HepG2 (cell line): Measurements from ENCODE around the gene PTGS2. TPM values are rescaled to one million over a fixed set of nuclear protein-coding genes. Genes with fewer than 3 reads are reported as not detected.
"Not testable (repeated sequence)": the region's sequence is repeated elsewhere in the genome, so short reads cannot be mapped to it uniquely, and the experiment has no call there.

Experiments used
- ATAC-seq: fragments of 200-7000 bp; cut with Tn5 transposase; 3 replicates; pipeline ENCODE4 v1.9.1; 2020; ENCODE audit warnings: mild to moderate bottlenecking, moderate library complexity
- BruUV-seq: library from RNA; stranded (reverse); fragments of 400-500 nt; replicated peaks from 2 replicates; lab custom pipeline; 2021; lab: Mats Ljungman, UMichigan
- CTCF ChIA-PET: fragments of 300-600 bp; formaldehyde crosslinking; extraction: SDS; loops from one replicate; lab custom pipeline; 2021; ENCODE audit warnings: low total read pairs, inconsistent platforms, low intra/inter-chr PET ratio; lab: Yijun Ruan, JAX
- POLR2A ChIA-PET: fragments of 350-600 bp; sonication (Branson Sonifier 250); formaldehyde crosslinking; loops from one replicate; lab custom pipeline; 2020; ENCODE audit warnings: antibody characterized with exemption, inconsistent platforms; lab: Yijun Ruan, JAX
- DNase-seq: peaks from one replicate; pipeline ENCODE4 v3.0.0-alpha.2; 2015; ENCODE audit warnings: low spot score
- FAIRE-seq: peaks from 3 replicates; lab custom pipeline; 2011; peaks lifted over from hg19 to GRCh38; lab: Jason Lieb, UNC
- H2AFZ ChIP-seq: one replicate; pipeline ENCODE4 v1.6.1; 2011; ENCODE audit warnings: low read length, inconsistent platforms
- H3K27ac ChIP-seq: fragments of 300-600 bp; 3 replicates; pipeline ENCODE4 v1.8.0; 2011; ENCODE audit warnings: mixed run types, mild to moderate bottlenecking, mixed read lengths, low read length, inconsistent platforms; ENCODE audit not compliant: insufficient read depth; ENCODE audit errors: extremely low read length
- H3K27me3 ChIP-seq, 2 experiments: fragments of 200-600 bp in 1 of 2; 2 replicates in 1 of 2; 3 replicates in 1 of 2; pipeline versions ENCODE4 v1.6.0 to v1.8.0; 2011; ENCODE audit warnings: low read length in 2 of 2, mild to moderate bottlenecking in 2 of 2, moderate library complexity in 2 of 2, inconsistent platforms in 1 of 2; ENCODE audit not compliant: insufficient read depth in 2 of 2, control insufficient read depth in 1 of 2
- H3K36me3 ChIP-seq, 2 experiments: fragments of 200-600 bp in 1 of 2; replicated peaks in 1 of 2; 2 replicates in 1 of 2; 3 replicates in 1 of 2; pipeline versions ENCODE4 v1.5.1 to v1.8.0; 2011; ENCODE audit warnings: low read length in 2 of 2, inconsistent platforms in 1 of 2; ENCODE audit not compliant: insufficient read depth in 2 of 2, control insufficient read depth in 1 of 2
- H3K4me1 ChIP-seq: 2 replicates; pipeline ENCODE4 v1.5.1; 2012; ENCODE audit warnings: low read length, inconsistent platforms; ENCODE audit not compliant: insufficient read depth
- H3K4me2 ChIP-seq: 2 replicates; pipeline ENCODE4 v1.6.0; 2011; ENCODE audit warnings: low read depth, low read length, inconsistent platforms
- H3K4me3 ChIP-seq, 3 experiments: fragments of 200-600 bp in 1 of 3; sonication (generic), shearing (Covaris generic) in 1 of 3; replicated peaks in 1 of 3; 2 replicates each; pipeline ENCODE4 v1.5.1; 2011 to 2016; ENCODE audit warnings: low read length in 3 of 3, inconsistent platforms in 2 of 3, low read depth in 2 of 3, mild to moderate bottlenecking in 2 of 3, control low read depth in 1 of 3, mixed read lengths in 1 of 3; ENCODE audit not compliant: insufficient read depth in 1 of 3
- H3K79me2 ChIP-seq: one replicate; pipeline ENCODE4 v1.6.1; 2011; ENCODE audit warnings: low read length, inconsistent platforms; ENCODE audit not compliant: insufficient read depth
- H3K9ac ChIP-seq: 2 replicates; pipeline ENCODE4 v1.6.0; 2011; ENCODE audit warnings: mild to moderate bottlenecking, low read depth, low read length, inconsistent platforms; ENCODE audit not compliant: insufficient read depth
- H3K9me3 ChIP-seq: 2 replicates; pipeline ENCODE4 v1.5.1; 2012; ENCODE audit warnings: mild to moderate bottlenecking, low read length
- H4K20me1 ChIP-seq: 2 replicates; pipeline ENCODE4 v1.6.0; 2011; ENCODE audit warnings: inconsistent platforms, mild to moderate bottlenecking, low read length, moderate library complexity; ENCODE audit not compliant: insufficient read depth
- MZF1 ChIP-seq: sonication (generic); formaldehyde crosslinking; IDR thresholded peaks from 2 replicates; pipeline ENCODE4 v1.8.1; 2023; ENCODE audit warnings: mild to moderate bottlenecking, missing genetic modification reagents, borderline replicate concordance
- NBN ChIP-seq: fragments of 450-650 bp; conservative IDR thresholded peaks from 2 replicates; pipeline ENCODE4 v1.6.1; 2017
- RERE ChIP-seq: IDR thresholded peaks from 2 replicates; pipeline ENCODE4 v1.6.1; 2016; ENCODE audit warnings: low read depth, missing genetic modification reagents, missing compliant biosample characterization
- ZBTB20 ChIP-seq: sonication (generic); formaldehyde crosslinking; IDR thresholded peaks from 2 replicates; pipeline ENCODE4 v1.8.1; 2023; ENCODE audit warnings: missing genetic modification reagents, low read depth, mild to moderate bottlenecking, borderline replicate concordance
- ZNF318 ChIP-seq: sonication (generic); formaldehyde crosslinking; IDR thresholded peaks from 2 replicates; pipeline ENCODE4 v1.4.0; 2020; ENCODE audit warnings: mild to moderate bottlenecking, missing genetic modification reagents
- WGBS: methylation state at CpG from one replicate; pipeline ENCODE4 v1.1.6; 2017; ENCODE audit warnings: low lambda C conversion rate; 5-methylcytosine and 5-hydroxymethylcytosine counted together
- in situ Hi-C: cut with HindIII; loops from 2 replicates; pipeline ENCODE4 v1.10.0; 2017; ENCODE audit warnings: low pct_unique_long_range_greater_than_20kb; ENCODE audit not compliant: extremely low pct_ligation_motif_present
- intact Hi-C: fragments of 100-400 bp; cut with micrococcal nuclease; formaldehyde crosslinking; loops from one replicate; pipeline ENCODE4 v1.10.0; 2022; ENCODE audit not compliant: unreplicated experiment
- polyA plus RNA-seq, 8 experiments: library from polyadenylated mRNA; depleted of rRNA in 3 of 8; stranded (reverse) in 7 of 8; unstranded in 1 of 8; fragments of >200 nt; fragmentation: Illumina TruSeq in 4 of 8; extraction: Trizol in 4 of 8; gene quantifications; 2 replicates each; pipeline versions ENCODE4 v1.2.1 to v1.2.3, GENCODE V29; 2011 to 2016; ENCODE audit warnings: low read depth in 4 of 8, missing spikeins in 1 of 8, mixed read lengths in 1 of 8; ENCODE audit not compliant: insufficient read depth in 1 of 8
- total RNA-seq, 5 experiments: library from RNA; depleted of rRNA; stranded (reverse); fragments of >200 nt; fragmentation: Illumina TruSeq; extraction: Trizol; gene quantifications; 2 replicates each; pipeline ENCODE4 v1.2.3, GENCODE V29; 2016; ENCODE audit warnings: low read depth in 1 of 5

PTGS2 gene
- total and polyA plus RNA-seq, 2 of the 13 experiments (the other 11 are each of a cell fraction or from before 2014, with no cell fraction given): not detected

- no peak for TF ChIP-seq RERE
- TF ChIP-seq ZNF318 (CRISPR knock-in tag): no peak
- no peak for TF ChIP-seq ZBTB20 (CRISPR knock-in tag)
- TF ChIP-seq NBN: no peak
- no peak for TF ChIP-seq MZF1 (CRISPR knock-in tag)
Observed at GRCh38 chr1:186648613-186649012, 31.6 kb downstream of the PTGS2 start (continued).

- CTCF ChIA-PET, in situ Hi-C loops, H3K4me2 ChIP-seq, H4K20me1 ChIP-seq, H3K79me2 ChIP-seq, ATAC-seq, H2AFZ ChIP-seq, H3K9ac ChIP-seq, H3K27ac ChIP-seq, DNase-seq, H3K9me3 ChIP-seq, BruUV-seq, intact Hi-C loops, POLR2A ChIA-PET, H3K36me3 ChIP-seq, H3K4me1 ChIP-seq, H3K4me3 ChIP-seq, FAIRE-seq, H3K27me3 ChIP-seq: not testable (repeated sequence)
- 1% methylated on average over 4 of the region's 4 CpGs for WGBS
Observed at GRCh38 chr1:186647985-186648384, 32.2 kb downstream of the PTGS2 start.
